OCI-LY1 (cell line): Measurements from ENCODE around the gene GLT1D1.

ENCODE experiments used
- H2AFZ ChIP-seq: fragments of 200-600 bp; sonication (generic), shearing (Covaris generic); 2 replicates; pipeline ENCODE4 v1.6.0; 2014; ENCODE audit warnings: antibody characterized with exemption, mild to moderate bottlenecking, low read length
- H3F3A ChIP-seq: fragments of 200-600 bp; sonication (generic), shearing (Covaris generic); 2 replicates; pipeline ENCODE4 v1.6.0; 2014; ENCODE audit warnings: mild to moderate bottlenecking, antibody characterized with exemption, low read length, moderate library complexity; ENCODE audit not compliant: insufficient read depth
- H3K27ac ChIP-seq: fragments of 200-600 bp; sonication (generic); 2 replicates; pipeline ENCODE4 v1.5.1; 2014; ENCODE audit warnings: low read length, mixed run types, mild to moderate bottlenecking, low read depth; ENCODE audit not compliant: poor library complexity, severe bottlenecking
- H3K27me3 ChIP-seq: fragments of 200-600 bp; sonication (generic); 2 replicates; pipeline ENCODE4 v1.6.0; 2014; ENCODE audit warnings: antibody characterized with exemption, mild to moderate bottlenecking, low read length, moderate library complexity; ENCODE audit not compliant: insufficient read depth
- H3K36me3 ChIP-seq: fragments of 200-600 bp; sonication (generic); 2 replicates; pipeline ENCODE4 v1.6.1; 2014; ENCODE audit warnings: mild to moderate bottlenecking, antibody characterized with exemption, low read length, moderate library complexity, mixed read lengths; ENCODE audit not compliant: insufficient read depth
- H3K4me1 ChIP-seq: fragments of 200-600 bp; sonication (generic); 2 replicates; pipeline ENCODE4 v1.5.1; 2014; ENCODE audit warnings: mild to moderate bottlenecking, low read length, moderate library complexity; ENCODE audit not compliant: insufficient read depth, severe bottlenecking
- H3K4me2 ChIP-seq: fragments of 200-600 bp; sonication (generic), shearing (Covaris generic); 2 replicates; pipeline ENCODE4 v1.6.1; 2014; ENCODE audit warnings: low read length
- H3K4me3 ChIP-seq: fragments of 200-600 bp; sonication (generic); 2 replicates; pipeline ENCODE4 v1.5.1; 2014; ENCODE audit warnings: low read length, low read depth, mild to moderate bottlenecking, mixed read lengths; ENCODE audit not compliant: poor library complexity, severe bottlenecking
- H3K79me2 ChIP-seq: fragments of 200-600 bp; shearing (Covaris generic); 2 replicates; pipeline ENCODE4 v1.6.1; 2016; ENCODE audit warnings: mixed run types, low read length, mixed read lengths; ENCODE audit not compliant: insufficient read depth
- H3K9ac ChIP-seq: fragments of 200-600 bp; sonication (generic), shearing (Covaris generic); 2 replicates; pipeline ENCODE4 v1.6.1; 2014; ENCODE audit warnings: mild to moderate bottlenecking, low read length, mixed read lengths
- H3K9me2 ChIP-seq: fragments of 200-600 bp; sonication (generic), shearing (Covaris generic); 2 replicates; pipeline ENCODE4 v1.6.1; 2014; ENCODE audit warnings: low read depth, mild to moderate bottlenecking, low read length, mixed read lengths
- H3K9me3 ChIP-seq: fragments of 200-600 bp; shearing (Covaris generic); 2 replicates; pipeline ENCODE4 v1.6.1; 2014; ENCODE audit warnings: low read length, mixed read lengths
- H4K20me1 ChIP-seq: fragments of 200-600 bp; sonication (generic), shearing (Covaris generic); 2 replicates; pipeline ENCODE4 v1.6.0; 2016; ENCODE audit warnings: mild to moderate bottlenecking, low read length; ENCODE audit not compliant: insufficient read depth
- EZH2 ChIP-seq: fragments of 200-600 bp; sonication (generic), shearing (Covaris generic); IDR thresholded peaks from 2 replicates; pipeline ENCODE4 v1.8.0; 2017; ENCODE audit warnings: borderline replicate concordance, mixed run types, mild to moderate bottlenecking, antibody characterized with exemption, low read length, moderate library complexity, mixed read lengths
- TF ChIP-seq, protein P1 (sequence below): fragments of 200-600 bp; sonication (generic), shearing (Covaris generic); IDR thresholded peaks from 2 replicates; pipeline ENCODE4 v1.5.1; 2017; ENCODE audit warnings: mild to moderate bottlenecking, antibody characterized with exemption, low read length, moderate library complexity, mixed read lengths

Gene GLT1D1

DNA sequence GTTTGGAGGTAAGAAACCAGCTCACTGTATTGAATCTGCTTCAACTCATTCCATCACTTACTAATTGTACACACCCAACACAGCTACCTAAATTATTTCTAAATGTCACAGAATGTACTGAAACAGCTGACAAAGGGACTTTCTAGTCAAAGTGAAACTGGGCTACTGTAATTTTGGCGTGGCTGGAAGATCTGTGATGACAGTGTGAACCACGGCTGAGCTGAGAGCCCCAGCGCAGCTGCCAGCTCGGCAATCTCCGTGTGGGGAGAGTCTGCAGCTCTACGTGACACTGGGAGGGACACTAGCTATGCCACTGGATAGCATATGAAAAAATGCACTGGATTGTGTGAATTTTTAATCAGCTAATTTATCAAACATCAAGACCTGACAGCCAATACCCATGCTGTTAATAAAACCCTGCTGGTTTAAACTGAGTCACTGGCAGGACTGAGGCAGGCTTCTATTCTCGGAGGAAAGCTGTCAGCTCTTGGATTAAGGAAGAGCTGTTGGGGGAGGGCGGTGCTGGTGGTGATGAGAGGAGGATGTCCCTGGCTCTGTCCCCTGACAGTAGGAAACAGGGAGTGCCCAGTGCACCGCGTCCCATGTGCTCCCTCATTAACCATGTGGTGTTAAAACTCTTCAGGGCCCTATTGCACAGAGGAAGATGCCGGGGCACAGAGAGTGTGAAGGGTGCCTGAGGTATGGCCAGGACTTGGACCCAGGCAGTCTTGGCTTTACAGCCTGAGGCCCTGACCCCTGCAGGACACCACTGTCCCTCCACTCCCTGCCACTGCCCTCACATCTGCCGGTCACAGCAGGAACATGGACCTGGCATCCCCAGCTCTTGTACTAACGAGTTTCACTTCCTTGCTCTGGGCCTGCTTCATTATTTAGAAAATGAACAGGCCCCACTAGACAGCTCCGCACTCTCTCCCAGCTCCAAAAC lies 42.8 kb upstream of the GLT1D1 start:
- Histone ChIP-seq H3K27me3 (no peaks in the 10 kb centered on the region), H3K27ac (peak overlapping the region; percentile 55), H3K9ac (peak overlapping the region; percentile 38; the same call in 1 of the 2 replicates), H3K36me3 (peaks cover 79% of the 10 kb centered on the region), H3F3A (no peaks in the 10 kb centered on the region), H3K4me2 (peak overlapping the region; percentile 57), H3K4me1 (peaks cover 24% of the 10 kb centered on the region), H2AFZ (no peak overlapping the region), H3K79me2 (peaks cover 19% of the 10 kb centered on the region), H4K20me1 (no peaks in the 10 kb centered on the region), H3K4me3 (peak overlapping the region; percentile 33), H3K9me2 (no peaks in the 10 kb centered on the region), H3K9me3 (no peaks in the 10 kb centered on the region)
- no peak for TF ChIP-seq EZH2
- TF ChIP-seq, protein P1, sequence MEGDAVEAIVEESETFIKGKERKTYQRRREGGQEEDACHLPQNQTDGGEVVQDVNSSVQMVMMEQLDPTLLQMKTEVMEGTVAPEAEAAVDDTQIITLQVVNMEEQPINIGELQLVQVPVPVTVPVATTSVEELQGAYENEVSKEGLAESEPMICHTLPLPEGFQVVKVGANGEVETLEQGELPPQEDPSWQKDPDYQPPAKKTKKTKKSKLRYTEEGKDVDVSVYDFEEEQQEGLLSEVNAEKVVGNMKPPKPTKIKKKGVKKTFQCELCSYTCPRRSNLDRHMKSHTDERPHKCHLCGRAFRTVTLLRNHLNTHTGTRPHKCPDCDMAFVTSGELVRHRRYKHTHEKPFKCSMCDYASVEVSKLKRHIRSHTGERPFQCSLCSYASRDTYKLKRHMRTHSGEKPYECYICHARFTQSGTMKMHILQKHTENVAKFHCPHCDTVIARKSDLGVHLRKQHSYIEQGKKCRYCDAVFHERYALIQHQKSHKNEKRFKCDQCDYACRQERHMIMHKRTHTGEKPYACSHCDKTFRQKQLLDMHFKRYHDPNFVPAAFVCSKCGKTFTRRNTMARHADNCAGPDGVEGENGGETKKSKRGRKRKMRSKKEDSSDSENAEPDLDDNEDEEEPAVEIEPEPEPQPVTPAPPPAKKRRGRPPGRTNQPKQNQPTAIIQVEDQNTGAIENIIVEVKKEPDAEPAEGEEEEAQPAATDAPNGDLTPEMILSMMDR: no peak

- H3K36me3 ChIP-seq: peaks cover 66% of the 10 kb centered on the region
- peak overlapping the region; percentile 57; the same call in 1 of the 2 replicates for H3K4me2 ChIP-seq
- TF ChIP-seq, protein P1: no peak
- TF ChIP-seq EZH2: no peak
- no peak overlapping the region for H2AFZ ChIP-seq
- no peaks in the 10 kb centered on the region for H3K27me3 ChIP-seq
- no peaks in the 10 kb centered on the region for H4K20me1 ChIP-seq
- no peaks in the 10 kb centered on the region for H3K9me2 ChIP-seq
- H3K4me1 ChIP-seq: peaks cover 37% of the 10 kb centered on the region
- peaks cover 32% of the 10 kb centered on the region for H3K79me2 ChIP-seq
- H3K9ac ChIP-seq: no peak overlapping the region; the same call in 1 of the 2 replicates
- H3K27ac ChIP-seq: peak overlapping the region; percentile 55
- H3F3A ChIP-seq: no peaks in the 10 kb centered on the region
- H3K9me3 ChIP-seq: no peaks in the 10 kb centered on the region
- peak overlapping the region; percentile 33 for H3K4me3 ChIP-seq
Measured at GRCh38 chr12:128811806-128812205, 41.5 kb upstream of the GLT1D1 start.

DNA sequence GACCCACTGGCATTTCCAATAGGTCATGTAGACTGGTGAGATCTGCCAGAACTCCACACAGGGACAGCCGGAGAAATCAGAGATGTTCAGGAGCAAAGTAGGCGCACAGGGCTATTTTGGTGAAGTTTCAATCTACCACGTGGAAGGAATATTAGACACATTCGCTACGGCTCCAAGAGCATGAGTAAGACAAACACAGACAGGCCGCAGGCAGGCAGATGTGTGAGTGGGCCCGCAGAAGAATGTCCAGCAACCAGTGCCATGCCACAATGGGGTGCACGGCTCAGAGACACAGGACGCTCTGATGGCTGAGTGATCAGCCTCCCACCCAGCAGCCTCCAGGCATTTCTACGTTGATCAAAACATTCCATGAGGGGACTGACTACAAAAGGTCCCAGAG lies 39.9 kb upstream of the GLT1D1 start:
- no peak overlapping the region for H3K4me2 ChIP-seq
- H3F3A ChIP-seq: no peaks in the 10 kb centered on the region
- no peak overlapping the region for H3K27ac ChIP-seq
- no peaks in the 10 kb centered on the region for H3K27me3 ChIP-seq
- H3K4me3 ChIP-seq: no peak overlapping the region
- H3K9me2 ChIP-seq: no peaks in the 10 kb centered on the region
- peaks cover 52% of the 10 kb centered on the region for H3K36me3 ChIP-seq
- H3K4me1 ChIP-seq: peaks cover 52% of the 10 kb centered on the region
- no peaks in the 10 kb centered on the region for H3K9me3 ChIP-seq
- no peak overlapping the region for H2AFZ ChIP-seq
- no peaks in the 10 kb centered on the region for H4K20me1 ChIP-seq
- no peak overlapping the region for H3K9ac ChIP-seq
- peaks cover 44% of the 10 kb centered on the region for H3K79me2 ChIP-seq
- TF ChIP-seq EZH2: no peak
- TF ChIP-seq, protein P1: no peak
